ENCODE measurements around the gene KIF4B. TPM values are rescaled to one million over a fixed set of nuclear protein-coding genes. Genes with fewer than 3 reads are reported as not detected.
A peak's percentile ranks its signal among the peaks of the same experiment; 100 is the strongest.

KIF4B gene
- total and polyA plus RNA-seq, 2 of the 13 experiments (the other 11 are each of a cell fraction or from before 2014, with no cell fraction given) = 0.04 TPM; not detected in 1

GRCh38 chr5:155021842-155022241 is 8.3 kb downstream of the KIF4B start (continued):
- TF ChIP-seq ZFP90 (CRISPR knock-in tag; IDR thresholded peaks at IDR 0.05; ENCODE audit: borderline replicate concordance) = no peak
- TF ChIP-seq CREM (IDR thresholded peaks at IDR 0.05) = no peak
- no peak for TF ChIP-seq CREM (CRISPR knock-in tag; IDR thresholded peaks at IDR 0.05)
- TF ChIP-seq ZNF629 (CRISPR knock-in tag; conservative IDR thresholded peaks at IDR 0.05) = no peak
- no peak for TF ChIP-seq GFI1 (CRISPR knock-in tag; IDR thresholded peaks at IDR 0.05; ENCODE audit: borderline replicate concordance)
- TF ChIP-seq NFAT5 (CRISPR knock-in tag; IDR thresholded peaks at IDR 0.05) = no peak
- TF ChIP-seq RBAK (CRISPR knock-in tag; IDR thresholded peaks at IDR 0.05) = no peak
- TF ChIP-seq PCBP2 (optimal IDR thresholded peaks at IDR 0.05; ENCODE audit: low read depth, low read length, poor library complexity, severe bottlenecking) = no peak
- no peak for TF ChIP-seq NFYB (CRISPR knock-in tag; IDR thresholded peaks at IDR 0.05)
- TF ChIP-seq ZNF143 (CRISPR knock-in tag; IDR thresholded peaks at IDR 0.05) = 0 out of 2 replicates have a peak, but pooled peaks have one; percentile 42
- TF ChIP-seq ZFP62 (CRISPR knock-in tag; IDR thresholded peaks at IDR 0.05) = no peak
- TF ChIP-seq SOX5 (CRISPR knock-in tag; IDR thresholded peaks at IDR 0.05; ENCODE audit: borderline replicate concordance) = no peak
- TF ChIP-seq TCF7L2 (IDR thresholded peaks at IDR 0.05; ENCODE audit: low read depth, low read length) = no peak
- no peak for TF ChIP-seq AKNA (CRISPR knock-in tag; IDR thresholded peaks at IDR 0.05; ENCODE audit: borderline replicate concordance)

All from HepG2 (cell line).